ENCODE data around the gene RHBDL3.

DNA sequence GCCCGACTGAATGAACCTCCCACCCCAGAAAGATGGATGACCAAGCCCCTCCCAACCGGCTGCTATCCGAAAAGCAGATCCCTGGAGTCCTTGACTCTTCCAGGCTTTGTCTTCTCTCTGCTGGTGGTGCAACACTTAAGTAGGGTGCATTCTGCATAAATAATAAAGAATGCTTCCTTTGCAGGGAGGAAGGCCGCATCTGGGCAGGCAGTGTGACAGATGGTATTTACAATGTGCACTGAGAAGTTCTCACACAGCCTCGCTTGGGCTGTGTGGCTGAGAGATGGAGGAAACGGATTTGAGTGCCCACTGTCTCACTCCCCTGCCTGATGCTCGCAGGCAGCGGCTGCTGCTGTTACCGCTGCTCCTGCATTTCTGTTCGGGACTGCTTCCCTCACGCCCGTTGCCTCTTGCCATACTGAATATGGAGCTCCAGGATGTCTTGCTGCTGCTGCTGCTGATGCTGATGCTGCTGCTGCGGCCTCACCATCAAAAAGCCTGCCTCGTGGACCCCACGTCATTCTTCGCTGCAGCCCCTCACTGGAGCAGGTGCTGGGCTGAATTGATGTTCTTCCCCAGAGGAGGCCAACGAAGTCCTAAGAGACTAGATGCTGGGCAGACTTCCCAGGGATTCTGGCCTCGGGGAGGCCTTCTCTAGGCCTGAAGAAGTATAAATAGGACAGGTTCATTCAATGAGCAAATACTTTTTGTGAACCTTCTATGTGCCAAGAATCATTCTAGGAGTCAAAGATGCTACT is 7.1 kb upstream of the RHBDL3 start:
- TF ChIP-seq, protein P1, sequence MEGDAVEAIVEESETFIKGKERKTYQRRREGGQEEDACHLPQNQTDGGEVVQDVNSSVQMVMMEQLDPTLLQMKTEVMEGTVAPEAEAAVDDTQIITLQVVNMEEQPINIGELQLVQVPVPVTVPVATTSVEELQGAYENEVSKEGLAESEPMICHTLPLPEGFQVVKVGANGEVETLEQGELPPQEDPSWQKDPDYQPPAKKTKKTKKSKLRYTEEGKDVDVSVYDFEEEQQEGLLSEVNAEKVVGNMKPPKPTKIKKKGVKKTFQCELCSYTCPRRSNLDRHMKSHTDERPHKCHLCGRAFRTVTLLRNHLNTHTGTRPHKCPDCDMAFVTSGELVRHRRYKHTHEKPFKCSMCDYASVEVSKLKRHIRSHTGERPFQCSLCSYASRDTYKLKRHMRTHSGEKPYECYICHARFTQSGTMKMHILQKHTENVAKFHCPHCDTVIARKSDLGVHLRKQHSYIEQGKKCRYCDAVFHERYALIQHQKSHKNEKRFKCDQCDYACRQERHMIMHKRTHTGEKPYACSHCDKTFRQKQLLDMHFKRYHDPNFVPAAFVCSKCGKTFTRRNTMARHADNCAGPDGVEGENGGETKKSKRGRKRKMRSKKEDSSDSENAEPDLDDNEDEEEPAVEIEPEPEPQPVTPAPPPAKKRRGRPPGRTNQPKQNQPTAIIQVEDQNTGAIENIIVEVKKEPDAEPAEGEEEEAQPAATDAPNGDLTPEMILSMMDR (IDR thresholded peaks at IDR 0.05 in 4 of 5, conservative IDR thresholded peaks at IDR 0.05 in 1 of 5), result no peak
- no peak for TF ChIP-seq POLR2A (IDR thresholded peaks at IDR 0.05)
